HepG2 (cell line): ENCODE data around the gene IL1RL1. TPM values are rescaled to one million over a fixed set of nuclear protein-coding genes. Genes with fewer than 3 reads are reported as not detected.
A peak's percentile ranks its signal among the peaks of the same experiment; 100 is the strongest.

Experiments
- ATAC-seq: fragments of 200-7000 bp; cut with Tn5 transposase; 3 replicates; pipeline ENCODE4 v1.9.1; 2020; ENCODE audit warnings: mild to moderate bottlenecking, moderate library complexity
- BruUV-seq: library from RNA; stranded (reverse); fragments of 400-500 nt; replicated peaks from 2 replicates; lab custom pipeline; 2021; lab: Mats Ljungman, UMichigan
- CTCF ChIA-PET: fragments of 300-600 bp; formaldehyde crosslinking; extraction: SDS; loops from one replicate; lab custom pipeline; 2021; ENCODE audit warnings: low total read pairs, inconsistent platforms, low intra/inter-chr PET ratio; lab: Yijun Ruan, JAX
- POLR2A ChIA-PET: fragments of 350-600 bp; sonication (Branson Sonifier 250); formaldehyde crosslinking; loops from one replicate; lab custom pipeline; 2020; ENCODE audit warnings: antibody characterized with exemption, inconsistent platforms; lab: Yijun Ruan, JAX
- DNase-seq: peaks from one replicate; pipeline ENCODE4 v3.0.0-alpha.2; 2015; ENCODE audit warnings: low spot score
- FAIRE-seq: peaks from 3 replicates; lab custom pipeline; 2011; peaks lifted over from hg19 to GRCh38; lab: Jason Lieb, UNC
- H2AFZ ChIP-seq: one replicate; pipeline ENCODE4 v1.6.1; 2011; ENCODE audit warnings: low read length, inconsistent platforms
- H3K27ac ChIP-seq: fragments of 300-600 bp; 3 replicates; pipeline ENCODE4 v1.8.0; 2011; ENCODE audit warnings: mixed run types, mild to moderate bottlenecking, mixed read lengths, low read length, inconsistent platforms; ENCODE audit not compliant: insufficient read depth; ENCODE audit errors: extremely low read length
- H3K27me3 ChIP-seq, 2 experiments: fragments of 200-600 bp in 1 of 2; 2 replicates in 1 of 2; 3 replicates in 1 of 2; pipeline versions ENCODE4 v1.6.0 to v1.8.0; 2011; ENCODE audit warnings: low read length in 2 of 2, mild to moderate bottlenecking in 2 of 2, moderate library complexity in 2 of 2, inconsistent platforms in 1 of 2; ENCODE audit not compliant: insufficient read depth in 2 of 2, control insufficient read depth in 1 of 2
- H3K36me3 ChIP-seq, 2 experiments: fragments of 200-600 bp in 1 of 2; replicated peaks in 1 of 2; 2 replicates in 1 of 2; 3 replicates in 1 of 2; pipeline versions ENCODE4 v1.5.1 to v1.8.0; 2011; ENCODE audit warnings: low read length in 2 of 2, inconsistent platforms in 1 of 2; ENCODE audit not compliant: insufficient read depth in 2 of 2, control insufficient read depth in 1 of 2
- H3K4me1 ChIP-seq: 2 replicates; pipeline ENCODE4 v1.5.1; 2012; ENCODE audit warnings: low read length, inconsistent platforms; ENCODE audit not compliant: insufficient read depth
- H3K4me2 ChIP-seq: 2 replicates; pipeline ENCODE4 v1.6.0; 2011; ENCODE audit warnings: low read depth, low read length, inconsistent platforms
- H3K4me3 ChIP-seq, 3 experiments: fragments of 200-600 bp in 1 of 3; sonication (generic), shearing (Covaris generic) in 1 of 3; replicated peaks in 1 of 3; 2 replicates each; pipeline ENCODE4 v1.5.1; 2011 to 2016; ENCODE audit warnings: low read length in 3 of 3, inconsistent platforms in 2 of 3, low read depth in 2 of 3, mild to moderate bottlenecking in 2 of 3, control low read depth in 1 of 3, mixed read lengths in 1 of 3; ENCODE audit not compliant: insufficient read depth in 1 of 3
- H3K79me2 ChIP-seq: one replicate; pipeline ENCODE4 v1.6.1; 2011; ENCODE audit warnings: low read length, inconsistent platforms; ENCODE audit not compliant: insufficient read depth
- H3K9ac ChIP-seq: 2 replicates; pipeline ENCODE4 v1.6.0; 2011; ENCODE audit warnings: mild to moderate bottlenecking, low read depth, low read length, inconsistent platforms; ENCODE audit not compliant: insufficient read depth
- H3K9me3 ChIP-seq: 2 replicates; pipeline ENCODE4 v1.5.1; 2012; ENCODE audit warnings: mild to moderate bottlenecking, low read length
- H4K20me1 ChIP-seq: 2 replicates; pipeline ENCODE4 v1.6.0; 2011; ENCODE audit warnings: inconsistent platforms, mild to moderate bottlenecking, low read length, moderate library complexity; ENCODE audit not compliant: insufficient read depth
- AGO2 ChIP-seq: fragments of 200-400 bp; formaldehyde crosslinking; optimal IDR thresholded peaks from 2 replicates; pipeline ENCODE3; 2017; ENCODE audit warnings: mild to moderate bottlenecking, low read depth, low read length, moderate library complexity
- DNMT1 ChIP-seq: sonication (generic); formaldehyde crosslinking; IDR thresholded peaks from 2 replicates; pipeline ENCODE4 v1.5.1; 2020; ENCODE audit warnings: mild to moderate bottlenecking, missing genetic modification reagents
- FOSL2 ChIP-seq: sonication (generic); formaldehyde crosslinking; IDR thresholded peaks from 2 replicates; pipeline ENCODE4 v1.4.0; 2020; ENCODE audit warnings: missing genetic modification reagents
- HHEX ChIP-seq: IDR thresholded peaks from 2 replicates; pipeline ENCODE4 v1.6.1; 2016; ENCODE audit warnings: control low read depth
- HNF4A ChIP-seq: sonication (generic); formaldehyde crosslinking; IDR thresholded peaks from 2 replicates; pipeline ENCODE4 v1.4.0; 2020; ENCODE audit warnings: missing genetic modification reagents
- HOXA3 ChIP-seq: sonication (generic); formaldehyde crosslinking; IDR thresholded peaks from 2 replicates; pipeline ENCODE4 v1.5.0; 2020; ENCODE audit warnings: missing genetic modification reagents
- PHF21A ChIP-seq: sonication (generic); formaldehyde crosslinking; IDR thresholded peaks from 2 replicates; pipeline ENCODE4 v1.5.0; 2020; ENCODE audit warnings: mild to moderate bottlenecking, missing genetic modification reagents
- SAP130 ChIP-seq: IDR thresholded peaks from 2 replicates; pipeline ENCODE4 v1.6.1; 2016; ENCODE audit warnings: low read depth
- SIN3A ChIP-seq: IDR thresholded peaks from 2 replicates; pipeline ENCODE4 v1.6.1; 2011; ENCODE audit warnings: low read depth, mild to moderate bottlenecking, control low read depth, low read length, borderline replicate concordance
- SMARCC2 ChIP-seq: fragments of 450-650 bp; IDR thresholded peaks from 2 replicates; pipeline ENCODE4 v1.6.1; 2017; ENCODE audit warnings: antibody characterized with exemption, mild to moderate bottlenecking
- TBX3 ChIP-seq: fragments of 450-650 bp; IDR thresholded peaks from 2 replicates; pipeline ENCODE4 v1.6.1; 2017; ENCODE audit warnings: antibody characterized with exemption, mild to moderate bottlenecking, inconsistent platforms, borderline replicate concordance
- ZFP90 ChIP-seq: sonication (generic); formaldehyde crosslinking; IDR thresholded peaks from 2 replicates; pipeline ENCODE4 v1.8.0; 2022; ENCODE audit warnings: missing genetic modification reagents, mild to moderate bottlenecking, inconsistent platforms, borderline replicate concordance
- ZKSCAN5 ChIP-seq: sonication (generic); formaldehyde crosslinking; IDR thresholded peaks from 2 replicates; pipeline ENCODE4 v1.5.1; 2020; ENCODE audit warnings: mild to moderate bottlenecking, missing genetic modification reagents
- ZNF605 ChIP-seq: sonication (generic); formaldehyde crosslinking; IDR thresholded peaks from 2 replicates; pipeline ENCODE4 v1.8.0; 2022; ENCODE audit warnings: mild to moderate bottlenecking, missing genetic modification reagents
- ZNF670 ChIP-seq: sonication (generic); formaldehyde crosslinking; IDR thresholded peaks from 2 replicates; pipeline ENCODE4 v1.8.0; 2022; ENCODE audit warnings: mild to moderate bottlenecking, missing genetic modification reagents, borderline replicate concordance
- WGBS: methylation state at CpG from one replicate; pipeline ENCODE4 v1.1.6; 2017; ENCODE audit warnings: low lambda C conversion rate; 5-methylcytosine and 5-hydroxymethylcytosine counted together
- in situ Hi-C: cut with HindIII; loops from 2 replicates; pipeline ENCODE4 v1.10.0; 2017; ENCODE audit warnings: low pct_unique_long_range_greater_than_20kb; ENCODE audit not compliant: extremely low pct_ligation_motif_present
- intact Hi-C: fragments of 100-400 bp; cut with micrococcal nuclease; formaldehyde crosslinking; loops from one replicate; pipeline ENCODE4 v1.10.0; 2022; ENCODE audit not compliant: unreplicated experiment
- polyA plus RNA-seq, 8 experiments: library from polyadenylated mRNA; depleted of rRNA in 3 of 8; stranded (reverse) in 7 of 8; unstranded in 1 of 8; fragments of >200 nt; fragmentation: Illumina TruSeq in 4 of 8; extraction: Trizol in 4 of 8; gene quantifications; 2 replicates each; pipeline versions ENCODE4 v1.2.1 to v1.2.3, GENCODE V29; 2011 to 2016; ENCODE audit warnings: low read depth in 4 of 8, missing spikeins in 1 of 8, mixed read lengths in 1 of 8; ENCODE audit not compliant: insufficient read depth in 1 of 8
- total RNA-seq, 5 experiments: library from RNA; depleted of rRNA; stranded (reverse); fragments of >200 nt; fragmentation: Illumina TruSeq; extraction: Trizol; gene quantifications; 2 replicates each; pipeline ENCODE4 v1.2.3, GENCODE V29; 2016; ENCODE audit warnings: low read depth in 1 of 5
- TF ChIP-seq, protein P1 (sequence below): sonication (generic); formaldehyde crosslinking; IDR thresholded peaks from 2 replicates; pipeline ENCODE4 v1.4.0; 2020; ENCODE audit warnings: missing genetic modification reagents, borderline replicate concordance
- TF ChIP-seq, protein P2 (sequence below): sonication (generic); IDR thresholded peaks from 2 replicates; pipeline ENCODE4 v1.6.1; 2016; ENCODE audit warnings: low read depth, borderline replicate concordance
- TF ChIP-seq, protein P3 (sequence below): sonication (generic); formaldehyde crosslinking; IDR thresholded peaks from 2 replicates; pipeline ENCODE4 v1.4.0; 2020; ENCODE audit warnings: low read depth, mild to moderate bottlenecking, missing genetic modification reagents

The IL1RL1 gene
- total and polyA plus RNA-seq, 2 of the 13 experiments (the other 11 are each of a cell fraction or from before 2014, with no cell fraction given), result 0.02 to 0.03 TPM

DNA sequence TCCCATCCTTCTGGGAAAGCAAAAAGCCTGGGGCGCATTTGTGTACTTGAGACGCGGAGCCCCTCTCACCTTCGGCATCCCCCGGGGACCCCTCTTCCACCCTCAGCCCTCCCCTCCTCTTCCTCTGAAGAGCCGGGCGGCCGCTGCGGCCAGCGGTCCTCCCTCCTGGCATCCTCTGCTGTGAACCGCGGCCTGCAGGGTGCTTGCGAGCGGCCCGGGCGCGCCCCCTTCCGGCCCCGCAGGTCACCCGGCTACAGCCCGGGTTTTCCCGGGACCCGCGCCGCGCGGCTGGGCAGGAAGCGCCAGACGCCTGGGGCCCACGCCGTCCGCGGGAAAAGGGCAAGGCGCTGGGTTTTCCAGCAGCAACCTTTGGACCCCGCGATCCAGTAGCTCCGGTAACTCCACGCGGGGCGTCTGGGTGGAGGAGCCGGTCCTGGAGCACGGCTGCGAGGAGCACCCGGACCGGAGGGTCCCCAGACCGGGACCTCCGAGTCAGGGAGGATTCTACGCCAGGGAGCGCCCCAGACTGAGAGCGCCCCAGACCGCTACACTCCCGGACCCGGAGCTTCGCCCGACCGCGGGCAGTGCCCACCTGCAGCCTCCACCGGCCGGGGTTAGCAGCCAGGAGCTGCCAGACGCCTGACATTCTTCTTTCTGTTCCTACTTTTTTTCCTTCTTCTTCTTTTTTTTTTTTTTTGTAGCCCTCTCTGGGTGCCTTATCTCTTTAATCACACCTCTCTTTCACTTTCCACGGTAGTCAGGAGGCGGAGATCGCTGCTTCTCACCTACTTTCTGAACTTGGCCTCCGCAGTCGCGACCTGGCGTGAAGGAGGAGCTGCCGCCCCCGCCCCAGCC is 44.4 kb downstream of the IL1RL1 start, which contains the start of gene IL18R1:
TSS of gene IL18R1 (plus strand) at position 271 of the 855 bp plus-strand sequence. CDS start 6,865 bp downstream, outside the sequence.
- POLR2A ChIA-PET, result interaction anchor here (0.7 kb wide), 1 partner anchor 214 kb away, joined by 3 read pairs; no protein-coding TSS in a partner anchor
- Histone ChIP-seq H3K36me3 (no peaks in the 10 kb centered on the region), H3K4me3 (peak within 1 kb of the TSS; percentile 55 to 77 (median 70)), H3K79me2 (no peaks in the 10 kb centered on the region), H3K27me3 (peaks cover 2 to 18% of the 10 kb centered on the region in 2 experiments; a peak in 4 of 5 replicates), H3K9me3 (no peaks in the 10 kb centered on the region), H3K4me2 (peak within 1 kb of the TSS; percentile 92), H4K20me1 (no peaks in the 10 kb centered on the region), H3K4me1 (no peaks in the 10 kb centered on the region; the same call in 1 of the 2 replicates), H2AFZ (no peak within 1 kb of the TSS), H3K27ac (no peak within 1 kb of the TSS), H3K9ac (peak within 1 kb of the TSS; percentile 34; the same call in 1 of the 2 replicates)
- intact Hi-C loops, result loop anchor here (2.0 to 10.0 kb wide), 5 partner anchors 87 to 471 kb away; no protein-coding TSS in a partner anchor
- peak; percentile 53 for DNase-seq
- FAIRE-seq, result no peak
- in situ Hi-C loops, result loop anchor here (5.0 to 10.0 kb wide), 2 partner anchors 103 to 361 kb away; partner anchors contain the start of gene IL1R2
- 2% methylated on average over 50 of the region's 69 CpGs for WGBS
- ATAC-seq, result peak; percentile 100
- no TSS peak for BruUV-seq
- CTCF ChIA-PET, result interaction anchor here (0.7 to 1.8 kb wide), 5 partner anchors 104 to 472 kb away, joined by 3 to 8 read pairs (median 3); no protein-coding TSS in a partner anchor
- no peak for TF ChIP-seq HHEX (CRISPR knock-in tag)
- peak; percentile 68 for TF ChIP-seq PHF21A
- TF ChIP-seq ZNF670 (CRISPR knock-in tag), result 0 out of 2 replicates have a peak, but pooled peaks have one; percentile 49
- peak; percentile 36; the same call in 1 of the 2 replicates for TF ChIP-seq HNF4A
- TF ChIP-seq HOXA3 (CRISPR knock-in tag), result peak; percentile 37; the same call in 1 of the 2 replicates
- TF ChIP-seq SIN3A, result no peak
- TF ChIP-seq ZFP90 (CRISPR knock-in tag), result peak; percentile 78; the same call in 1 of the 2 replicates
- no peak for TF ChIP-seq TBX3
- TF ChIP-seq SAP130 (CRISPR knock-in tag), result 0 out of 2 replicates have a peak, but pooled peaks have one; percentile 33
- TF ChIP-seq AGO2, result no peak
- TF ChIP-seq, protein P1, sequence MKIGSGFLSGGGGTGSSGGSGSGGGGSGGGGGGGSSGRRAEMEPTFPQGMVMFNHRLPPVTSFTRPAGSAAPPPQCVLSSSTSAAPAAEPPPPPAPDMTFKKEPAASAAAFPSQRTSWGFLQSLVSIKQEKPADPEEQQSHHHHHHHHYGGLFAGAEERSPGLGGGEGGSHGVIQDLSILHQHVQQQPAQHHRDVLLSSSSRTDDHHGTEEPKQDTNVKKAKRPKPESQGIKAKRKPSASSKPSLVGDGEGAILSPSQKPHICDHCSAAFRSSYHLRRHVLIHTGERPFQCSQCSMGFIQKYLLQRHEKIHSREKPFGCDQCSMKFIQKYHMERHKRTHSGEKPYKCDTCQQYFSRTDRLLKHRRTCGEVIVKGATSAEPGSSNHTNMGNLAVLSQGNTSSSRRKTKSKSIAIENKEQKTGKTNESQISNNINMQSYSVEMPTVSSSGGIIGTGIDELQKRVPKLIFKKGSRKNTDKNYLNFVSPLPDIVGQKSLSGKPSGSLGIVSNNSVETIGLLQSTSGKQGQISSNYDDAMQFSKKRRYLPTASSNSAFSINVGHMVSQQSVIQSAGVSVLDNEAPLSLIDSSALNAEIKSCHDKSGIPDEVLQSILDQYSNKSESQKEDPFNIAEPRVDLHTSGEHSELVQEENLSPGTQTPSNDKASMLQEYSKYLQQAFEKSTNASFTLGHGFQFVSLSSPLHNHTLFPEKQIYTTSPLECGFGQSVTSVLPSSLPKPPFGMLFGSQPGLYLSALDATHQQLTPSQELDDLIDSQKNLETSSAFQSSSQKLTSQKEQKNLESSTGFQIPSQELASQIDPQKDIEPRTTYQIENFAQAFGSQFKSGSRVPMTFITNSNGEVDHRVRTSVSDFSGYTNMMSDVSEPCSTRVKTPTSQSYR (CRISPR knock-in tag), result peak; percentile 36; the same call in 1 of the 2 replicates
- TF ChIP-seq, protein P2, sequence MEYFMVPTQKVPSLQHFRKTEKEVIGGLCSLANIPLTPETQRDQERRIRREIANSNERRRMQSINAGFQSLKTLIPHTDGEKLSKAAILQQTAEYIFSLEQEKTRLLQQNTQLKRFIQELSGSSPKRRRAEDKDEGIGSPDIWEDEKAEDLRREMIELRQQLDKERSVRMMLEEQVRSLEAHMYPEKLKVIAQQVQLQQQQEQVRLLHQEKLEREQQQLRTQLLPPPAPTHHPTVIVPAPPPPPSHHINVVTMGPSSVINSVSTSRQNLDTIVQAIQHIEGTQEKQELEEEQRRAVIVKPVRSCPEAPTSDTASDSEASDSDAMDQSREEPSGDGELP, result peak; percentile 25; the same call in 1 of the 2 replicates
- TF ChIP-seq SMARCC2, result no peak
- no peak; the same call in 1 of the 2 replicates for TF ChIP-seq ZNF605
- TF ChIP-seq, protein P3, sequence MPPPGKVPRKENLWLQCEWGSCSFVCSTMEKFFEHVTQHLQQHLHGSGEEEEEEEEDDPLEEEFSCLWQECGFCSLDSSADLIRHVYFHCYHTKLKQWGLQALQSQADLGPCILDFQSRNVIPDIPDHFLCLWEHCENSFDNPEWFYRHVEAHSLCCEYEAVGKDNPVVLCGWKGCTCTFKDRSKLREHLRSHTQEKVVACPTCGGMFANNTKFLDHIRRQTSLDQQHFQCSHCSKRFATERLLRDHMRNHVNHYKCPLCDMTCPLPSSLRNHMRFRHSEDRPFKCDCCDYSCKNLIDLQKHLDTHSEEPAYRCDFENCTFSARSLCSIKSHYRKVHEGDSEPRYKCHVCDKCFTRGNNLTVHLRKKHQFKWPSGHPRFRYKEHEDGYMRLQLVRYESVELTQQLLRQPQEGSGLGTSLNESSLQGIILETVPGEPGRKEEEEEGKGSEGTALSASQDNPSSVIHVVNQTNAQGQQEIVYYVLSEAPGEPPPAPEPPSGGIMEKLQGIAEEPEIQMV (CRISPR knock-in tag), result 0 out of 2 replicates have a peak, but pooled peaks have one; percentile 33
- TF ChIP-seq FOSL2 (CRISPR knock-in tag), result peak; percentile 33
- no peak for TF ChIP-seq DNMT1 (CRISPR knock-in tag)
- TF ChIP-seq ZKSCAN5 (CRISPR knock-in tag), result no peak
